BE2C (cell line): ENCODE results near the gene SUPT20HL1. TPM values are rescaled to one million over a fixed set of nuclear protein-coding genes. Genes with fewer than 3 reads are reported as not detected.
"Not testable (repeated sequence)": the region's sequence is repeated elsewhere in the genome, so short reads cannot be mapped to it uniquely, and the experiment has no call there.

Experiments used
- DNase-seq: peaks from one replicate; pipeline ENCODE4 v3.0.0-alpha.2; 2020
- H3K27me3 ChIP-seq: fragments of 250-450 bp; sonication (Bioruptor Pico); 2 replicates; pipeline ENCODE4 v1.5.1; 2020; ENCODE audit warnings: mild to moderate bottlenecking
- H3K36me3 ChIP-seq: fragments of 250-450 bp; sonication (Bioruptor Pico); 2 replicates; pipeline ENCODE4 v1.5.1; 2020; ENCODE audit warnings: mild to moderate bottlenecking
- H3K4me1 ChIP-seq: fragments of 250-450 bp; sonication (Bioruptor Pico); 2 replicates; pipeline ENCODE4 v1.5.1; 2020
- H3K4me3 ChIP-seq: 2 replicates; pipeline ENCODE4 v1.5.1; 2011; ENCODE audit warnings: low read depth, low read length
- H3K9me3 ChIP-seq: fragments of 250-450 bp; sonication (Bioruptor Pico); 2 replicates; pipeline ENCODE4 v1.5.1; 2020
- polyA plus RNA-seq: library from polyadenylated mRNA; unstranded; fragments of >200 nt; gene quantifications from one replicate; pipeline ENCODE4 v1.2.1, GENCODE V29; 2012; ENCODE audit warnings: low read depth, missing spikeins; ENCODE audit not compliant: insufficient read length, insufficient read depth
- TF ChIP-seq, protein P1 (sequence below): IDR thresholded peaks from 2 replicates; pipeline ENCODE4 v1.5.1; 2012; ENCODE audit warnings: mild to moderate bottlenecking, low read depth, low read length

Gene SUPT20HL1
- polyA plus RNA-seq, result not detected

DNA sequence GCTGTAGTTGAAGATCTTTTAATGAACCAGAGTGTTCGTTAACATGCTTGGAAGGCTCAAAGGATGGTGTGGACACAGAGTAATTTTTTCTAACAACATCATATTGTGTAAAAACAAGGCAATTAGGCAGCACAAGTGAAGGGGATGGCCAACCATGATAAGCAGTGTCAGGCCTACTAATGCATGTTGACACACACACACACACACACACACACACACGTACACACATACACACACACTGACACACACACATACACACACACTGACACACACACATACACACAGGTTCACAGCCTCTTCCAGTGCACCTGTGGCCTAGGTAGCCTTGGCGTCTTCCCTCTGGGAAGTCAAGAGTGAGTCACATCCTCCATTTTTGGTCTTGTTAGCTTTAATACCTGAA is at the start of gene SUPT20HL1:
Gene SUPT20HL1 (plus strand): TSS at position 368 of the 400 bp plus-strand sequence. CDS start 2,122 bp downstream, outside the sequence.
- no peak for DNase-seq
- TF ChIP-seq, protein P1, sequence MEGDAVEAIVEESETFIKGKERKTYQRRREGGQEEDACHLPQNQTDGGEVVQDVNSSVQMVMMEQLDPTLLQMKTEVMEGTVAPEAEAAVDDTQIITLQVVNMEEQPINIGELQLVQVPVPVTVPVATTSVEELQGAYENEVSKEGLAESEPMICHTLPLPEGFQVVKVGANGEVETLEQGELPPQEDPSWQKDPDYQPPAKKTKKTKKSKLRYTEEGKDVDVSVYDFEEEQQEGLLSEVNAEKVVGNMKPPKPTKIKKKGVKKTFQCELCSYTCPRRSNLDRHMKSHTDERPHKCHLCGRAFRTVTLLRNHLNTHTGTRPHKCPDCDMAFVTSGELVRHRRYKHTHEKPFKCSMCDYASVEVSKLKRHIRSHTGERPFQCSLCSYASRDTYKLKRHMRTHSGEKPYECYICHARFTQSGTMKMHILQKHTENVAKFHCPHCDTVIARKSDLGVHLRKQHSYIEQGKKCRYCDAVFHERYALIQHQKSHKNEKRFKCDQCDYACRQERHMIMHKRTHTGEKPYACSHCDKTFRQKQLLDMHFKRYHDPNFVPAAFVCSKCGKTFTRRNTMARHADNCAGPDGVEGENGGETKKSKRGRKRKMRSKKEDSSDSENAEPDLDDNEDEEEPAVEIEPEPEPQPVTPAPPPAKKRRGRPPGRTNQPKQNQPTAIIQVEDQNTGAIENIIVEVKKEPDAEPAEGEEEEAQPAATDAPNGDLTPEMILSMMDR, result no peak
- no peak within 1 kb of the TSS for H3K4me3 ChIP-seq
- H3K36me3 ChIP-seq, result no peaks in the 10 kb centered on the region
- no peaks in the 10 kb centered on the region for H3K9me3 ChIP-seq
- H3K4me1 ChIP-seq, result no peaks in the 10 kb centered on the region
- no peaks in the 10 kb centered on the region for H3K27me3 ChIP-seq

DNA sequence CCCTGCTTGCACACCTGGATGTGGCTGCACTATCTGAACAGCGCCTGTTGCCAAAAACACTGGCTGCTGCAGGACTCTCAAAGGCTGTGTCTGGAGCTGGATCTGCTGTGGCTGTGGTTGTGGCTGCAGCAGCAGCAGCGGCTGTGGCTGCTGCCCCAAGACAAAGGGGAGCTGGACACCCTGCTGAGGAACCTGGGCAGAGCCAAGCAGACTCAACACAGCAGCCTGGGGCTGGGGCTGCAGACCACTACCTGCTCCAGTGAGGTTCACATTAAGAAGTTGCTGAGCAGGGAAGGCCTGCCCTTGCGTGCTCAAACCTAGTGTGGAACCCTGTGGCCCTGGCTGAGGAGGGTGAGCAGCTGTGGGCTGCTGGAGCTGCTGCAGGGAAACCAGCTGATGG is 49.5 kb upstream of the SUPT20HL1 start:
- DNase-seq, H3K36me3 ChIP-seq, H3K27me3 ChIP-seq, H3K4me3 ChIP-seq, H3K4me1 ChIP-seq, H3K9me3 ChIP-seq: not testable (repeated sequence)

- not testable (repeated sequence) for H3K4me1 ChIP-seq, DNase-seq, H3K4me3 ChIP-seq, H3K9me3 ChIP-seq, H3K36me3 ChIP-seq, H3K27me3 ChIP-seq
Measured at GRCh38 chrX:24311507-24312248, 48.8 kb upstream of the SUPT20HL1 start.

GRCh38 chrX:24312249-24312607 is 48.2 kb upstream of the SUPT20HL1 start:
- not testable (repeated sequence) for H3K27me3 ChIP-seq, H3K9me3 ChIP-seq, H3K4me3 ChIP-seq, H3K36me3 ChIP-seq, DNase-seq, H3K4me1 ChIP-seq

GRCh38 chrX:24314019-24314635 is 46.3 kb upstream of the SUPT20HL1 start, which contains the start of gene SUPT20HL2:
TSS of gene SUPT20HL2 (minus strand) at chrX:24314069. CDS start at chrX:24313315, 754 bp downstream.
- H3K36me3 ChIP-seq, result no peaks in the 10 kb centered on the region
- no peaks in the 10 kb centered on the region for H3K9me3 ChIP-seq
- TF ChIP-seq, protein P1, result no peak
- no peaks in the 10 kb centered on the region for H3K27me3 ChIP-seq
- no peak for DNase-seq
- no peaks in the 10 kb centered on the region for H3K4me1 ChIP-seq
- no peak within 1 kb of the TSS for H3K4me3 ChIP-seq

DNA sequence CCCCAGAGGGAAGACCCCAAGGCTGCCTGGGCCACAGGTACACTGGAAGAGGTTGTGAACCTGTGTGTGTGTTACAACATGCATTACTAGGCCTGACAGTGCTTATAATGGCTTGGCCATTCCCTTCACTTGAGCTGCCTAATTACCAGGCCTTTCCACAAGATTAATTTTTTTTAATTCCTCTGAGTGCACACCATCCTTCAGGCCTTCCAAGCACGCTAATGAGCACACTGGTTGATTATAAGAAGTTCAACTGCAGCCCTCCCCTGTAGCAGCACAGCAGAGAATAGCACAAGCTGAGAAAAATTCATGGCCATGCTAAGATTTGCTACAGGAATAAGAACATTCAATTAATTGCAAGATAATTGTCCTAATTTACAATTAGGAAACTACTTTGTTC is 44.3 kb upstream of the SUPT20HL1 start:
- TF ChIP-seq, protein P1, result no peak
- no peaks in the 10 kb centered on the region for H3K4me1 ChIP-seq
- H3K36me3 ChIP-seq, result no peaks in the 10 kb centered on the region
- no peaks in the 10 kb centered on the region for H3K9me3 ChIP-seq
- no peaks in the 10 kb centered on the region for H3K27me3 ChIP-seq
- no peak for DNase-seq
- no peak overlapping the region for H3K4me3 ChIP-seq

DNA sequence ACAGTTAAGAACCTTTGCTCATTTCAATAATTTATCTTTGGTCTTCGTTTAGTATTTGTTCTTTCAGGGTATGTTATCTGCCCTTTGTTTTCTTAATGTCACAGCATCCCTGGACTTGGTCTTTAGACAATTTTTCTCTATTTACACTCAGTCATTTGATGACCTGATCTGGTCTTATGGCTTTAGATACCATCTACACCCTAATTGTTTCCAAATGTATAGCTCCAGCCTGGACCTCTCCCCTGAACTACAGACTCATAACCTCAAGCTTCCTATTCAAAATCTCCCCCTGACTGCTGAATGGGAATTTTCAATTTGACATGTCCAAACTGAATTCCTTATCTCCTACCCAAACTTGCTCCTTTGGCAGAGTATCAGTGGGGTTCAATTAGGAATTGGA is 42.9 kb upstream of the SUPT20HL1 start:
- no peaks in the 10 kb centered on the region for H3K36me3 ChIP-seq
- H3K4me3 ChIP-seq, result no peak overlapping the region
- TF ChIP-seq, protein P1, result no peak
- DNase-seq, result no peak
- no peaks in the 10 kb centered on the region for H3K4me1 ChIP-seq
- no peaks in the 10 kb centered on the region for H3K27me3 ChIP-seq
- no peaks in the 10 kb centered on the region for H3K9me3 ChIP-seq
